Measurements from ENCODE around the gene FNBP1.

Gene FNBP1

DNA sequence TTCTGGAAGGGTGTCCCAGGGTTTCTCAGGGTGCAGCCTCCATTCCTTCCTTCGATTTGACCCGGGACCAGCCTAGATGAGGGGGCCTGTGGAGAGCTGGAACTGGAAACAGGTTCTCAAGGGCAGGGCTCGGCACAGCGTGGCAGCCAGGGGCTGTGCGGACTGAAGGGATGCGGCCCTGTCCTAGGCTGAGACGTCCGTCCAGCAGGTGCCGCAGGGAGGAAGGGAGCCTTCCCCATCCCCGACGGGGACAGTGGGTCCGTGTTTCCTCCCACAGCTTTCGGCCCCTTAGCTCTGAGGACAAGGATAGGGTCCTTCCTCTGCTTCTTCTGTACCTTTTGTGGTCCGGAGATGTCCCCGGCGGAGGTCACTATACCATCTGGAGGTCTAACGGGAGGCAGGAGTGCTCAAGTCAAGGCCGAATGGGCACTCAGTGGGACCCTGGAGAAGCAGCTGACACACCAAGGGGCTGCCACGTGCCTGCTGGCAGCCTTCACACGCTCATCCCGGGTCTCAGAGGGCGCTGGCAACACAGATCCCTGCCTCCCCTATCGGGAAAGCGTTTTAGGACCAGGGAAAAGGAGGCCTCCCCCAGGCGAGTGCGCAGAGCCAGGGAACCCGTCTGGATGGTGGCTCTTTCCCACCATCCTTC lies 157.8 kb downstream of the FNBP1 start:
- H3K36me3 ChIP-seq (ENCODE audit: control insufficient read depth in 2 of 2, insufficient read depth in 1 of 2, low read length in 2 of 2) = peaks cover 0 to 39% of the 10 kb centered on the region in 2 experiments; a peak in 1 of 3 replicates
- CTCF ChIA-PET = interaction anchor here (0.6 to 4.0 kb wide), 28 partner anchors 12 to 1511 kb away, joined by 3 to 29 read pairs (median 3); no protein-coding TSS in a partner anchor
- H3K27ac ChIP-seq (ENCODE audit: extremely low read depth, low read depth, low read length) = no peak overlapping the region
- TF ChIP-seq, protein P1, sequence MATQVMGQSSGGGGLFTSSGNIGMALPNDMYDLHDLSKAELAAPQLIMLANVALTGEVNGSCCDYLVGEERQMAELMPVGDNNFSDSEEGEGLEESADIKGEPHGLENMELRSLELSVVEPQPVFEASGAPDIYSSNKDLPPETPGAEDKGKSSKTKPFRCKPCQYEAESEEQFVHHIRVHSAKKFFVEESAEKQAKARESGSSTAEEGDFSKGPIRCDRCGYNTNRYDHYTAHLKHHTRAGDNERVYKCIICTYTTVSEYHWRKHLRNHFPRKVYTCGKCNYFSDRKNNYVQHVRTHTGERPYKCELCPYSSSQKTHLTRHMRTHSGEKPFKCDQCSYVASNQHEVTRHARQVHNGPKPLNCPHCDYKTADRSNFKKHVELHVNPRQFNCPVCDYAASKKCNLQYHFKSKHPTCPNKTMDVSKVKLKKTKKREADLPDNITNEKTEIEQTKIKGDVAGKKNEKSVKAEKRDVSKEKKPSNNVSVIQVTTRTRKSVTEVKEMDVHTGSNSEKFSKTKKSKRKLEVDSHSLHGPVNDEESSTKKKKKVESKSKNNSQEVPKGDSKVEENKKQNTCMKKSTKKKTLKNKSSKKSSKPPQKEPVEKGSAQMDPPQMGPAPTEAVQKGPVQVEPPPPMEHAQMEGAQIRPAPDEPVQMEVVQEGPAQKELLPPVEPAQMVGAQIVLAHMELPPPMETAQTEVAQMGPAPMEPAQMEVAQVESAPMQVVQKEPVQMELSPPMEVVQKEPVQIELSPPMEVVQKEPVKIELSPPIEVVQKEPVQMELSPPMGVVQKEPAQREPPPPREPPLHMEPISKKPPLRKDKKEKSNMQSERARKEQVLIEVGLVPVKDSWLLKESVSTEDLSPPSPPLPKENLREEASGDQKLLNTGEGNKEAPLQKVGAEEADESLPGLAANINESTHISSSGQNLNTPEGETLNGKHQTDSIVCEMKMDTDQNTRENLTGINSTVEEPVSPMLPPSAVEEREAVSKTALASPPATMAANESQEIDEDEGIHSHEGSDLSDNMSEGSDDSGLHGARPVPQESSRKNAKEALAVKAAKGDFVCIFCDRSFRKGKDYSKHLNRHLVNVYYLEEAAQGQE (tag by site-specific recombination; IDR thresholded peaks at IDR 0.05) = no peak
- peak; percentile 63; the same call in 1 of the 2 replicates for TF ChIP-seq ZNF600 (tag by site-specific recombination; IDR thresholded peaks at IDR 0.05)
- POLR2A ChIA-PET = interaction anchor here (0.5 to 1.4 kb wide), 4 partner anchors 17 to 169 kb away, joined by 3 to 5 read pairs (median 3); partner anchors contain the start of genes FNBP1 and GPR107
- no peak overlapping the region for H3K4me3 ChIP-seq (ENCODE audit: low read depth, low read length)
- no peaks in the 10 kb centered on the region; the same call in 1 of the 2 replicates for H3K4me1 ChIP-seq (ENCODE audit: control insufficient read depth, insufficient read depth, low read length)
- no peaks in the 10 kb centered on the region for H3K9me3 ChIP-seq (ENCODE audit: control insufficient read depth, insufficient read depth, low read depth, low read length)

DNA sequence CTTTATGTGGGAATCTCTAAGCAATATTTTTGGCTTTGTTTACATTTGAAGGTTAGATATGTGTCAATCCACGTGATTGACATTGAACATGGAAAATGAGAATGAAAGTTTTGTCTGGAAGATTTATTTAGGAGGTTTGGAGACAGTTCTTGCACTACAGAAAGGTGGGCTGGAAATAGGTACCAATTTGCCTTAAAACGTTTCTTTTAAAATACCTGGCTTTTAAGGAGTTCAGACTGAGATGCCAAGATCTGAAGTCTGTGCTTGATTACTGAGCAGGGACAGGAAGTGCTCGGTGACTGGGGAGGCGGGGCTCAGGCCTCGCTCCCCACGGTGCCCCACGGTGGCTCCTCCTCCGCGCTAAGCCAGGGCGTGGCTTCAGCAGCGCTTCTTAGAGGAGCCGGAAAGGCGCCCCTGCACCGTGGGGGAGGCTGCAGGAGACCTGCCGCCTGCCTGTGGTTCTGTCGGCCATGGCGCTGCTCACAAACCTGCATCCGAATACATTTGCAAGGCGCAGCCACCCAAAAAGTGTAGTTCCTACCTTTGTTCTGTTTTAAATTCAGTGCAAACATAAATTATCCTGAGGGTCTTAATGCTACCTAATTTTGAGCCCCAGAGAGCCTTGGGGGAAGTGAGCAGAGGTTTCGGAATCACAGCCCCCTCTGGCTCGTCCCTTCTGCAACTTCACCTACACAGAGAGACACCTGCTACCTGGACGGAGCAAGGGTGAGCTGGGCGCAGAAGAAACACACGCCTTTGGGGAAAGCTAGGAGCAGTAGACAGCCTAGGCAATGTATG lies 158.6 kb downstream of the FNBP1 start:
- ChIA-PET POLR2A (interaction anchor here (0.5 to 1.4 kb wide), 4 partner anchors 16 to 170 kb away, joined by 3 to 5 read pairs (median 3); partner anchors contain the start of genes FNBP1 and GPR107), CTCF (interaction anchor here (0.6 to 4.0 kb wide), 18 partner anchors 22 to 1512 kb away, joined by 3 to 29 read pairs (median 4); no protein-coding TSS in a partner anchor)
- H3K36me3 ChIP-seq (ENCODE audit: control insufficient read depth in 2 of 2, insufficient read depth in 1 of 2, low read length in 2 of 2) = peaks cover 0 to 35% of the 10 kb centered on the region in 2 experiments; a peak in 1 of 3 replicates
- H3K4me1 ChIP-seq (ENCODE audit: control insufficient read depth, insufficient read depth, low read length) = no peaks in the 10 kb centered on the region; the same call in 1 of the 2 replicates
- no peaks in the 10 kb centered on the region for H3K9me3 ChIP-seq (ENCODE audit: control insufficient read depth, insufficient read depth, low read depth, low read length)
- no peak overlapping the region for H3K27ac ChIP-seq (ENCODE audit: extremely low read depth, low read depth, low read length)
- H3K4me3 ChIP-seq (ENCODE audit: low read depth, low read length) = no peak overlapping the region
- TF ChIP-seq ZNF138 (tag by site-specific recombination; IDR thresholded peaks at IDR 0.05; ENCODE audit: borderline replicate concordance) (no peak), MEIS1 (CRISPR knock-in tag; IDR thresholded peaks at IDR 0.05; ENCODE audit: borderline replicate concordance) (no peak), ZFHX2 (tag by site-specific recombination; conservative IDR thresholded peaks at IDR 0.05) (peak; percentile 45; the same call in 1 of the 2 replicates), ZNF777 (tag by site-specific recombination; IDR thresholded peaks at IDR 0.05; ENCODE audit: borderline replicate concordance) (no peak), OSR2 (tag by site-specific recombination; IDR thresholded peaks at IDR 0.05) (no peak), ZXDB (tag by site-specific recombination; IDR thresholded peaks at IDR 0.05) (peak; percentile 96), KLF1 (tag by site-specific recombination; IDR thresholded peaks at IDR 0.05) (peak; percentile 33; the same call in 1 of the 2 replicates), ZNF837 (tag by site-specific recombination; IDR thresholded peaks at IDR 0.05) (no peak), ZNF221 (tag by site-specific recombination; IDR thresholded peaks at IDR 0.05; ENCODE audit: borderline replicate concordance) (no peak), ZNF121 (tag by site-specific recombination; IDR thresholded peaks at IDR 0.05) (no peak), ZNF133 (tag by site-specific recombination; IDR thresholded peaks at IDR 0.05) (no peak), EGR2 (tag by site-specific recombination; IDR thresholded peaks at IDR 0.05; ENCODE audit: low read depth) (0 out of 2 replicates have a peak, but pooled peaks have one; percentile 28), ZNF112 (tag by site-specific recombination; IDR thresholded peaks at IDR 0.05) (no peak), GLIS1 (tag by site-specific recombination; IDR thresholded peaks at IDR 0.05) (peak; percentile 97), ZNF510 (tag by site-specific recombination; IDR thresholded peaks at IDR 0.05; ENCODE audit: insufficient replicate concordance) (no peak), ZNF707 (tag by site-specific recombination; IDR thresholded peaks at IDR 0.05) (no peak), ZNF514 (tag by site-specific recombination; IDR thresholded peaks at IDR 0.05) (no peak)
- TF ChIP-seq, protein P2, sequence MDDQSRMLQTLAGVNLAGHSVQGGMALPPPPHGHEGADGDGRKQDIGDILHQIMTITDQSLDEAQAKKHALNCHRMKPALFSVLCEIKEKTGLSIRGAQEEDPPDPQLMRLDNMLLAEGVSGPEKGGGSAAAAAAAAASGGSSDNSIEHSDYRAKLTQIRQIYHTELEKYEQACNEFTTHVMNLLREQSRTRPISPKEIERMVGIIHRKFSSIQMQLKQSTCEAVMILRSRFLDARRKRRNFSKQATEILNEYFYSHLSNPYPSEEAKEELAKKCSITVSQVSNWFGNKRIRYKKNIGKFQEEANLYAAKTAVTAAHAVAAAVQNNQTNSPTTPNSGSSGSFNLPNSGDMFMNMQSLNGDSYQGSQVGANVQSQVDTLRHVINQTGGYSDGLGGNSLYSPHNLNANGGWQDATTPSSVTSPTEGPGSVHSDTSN (CRISPR knock-in tag; IDR thresholded peaks at IDR 0.05) = no peak
- TF ChIP-seq, protein P3, sequence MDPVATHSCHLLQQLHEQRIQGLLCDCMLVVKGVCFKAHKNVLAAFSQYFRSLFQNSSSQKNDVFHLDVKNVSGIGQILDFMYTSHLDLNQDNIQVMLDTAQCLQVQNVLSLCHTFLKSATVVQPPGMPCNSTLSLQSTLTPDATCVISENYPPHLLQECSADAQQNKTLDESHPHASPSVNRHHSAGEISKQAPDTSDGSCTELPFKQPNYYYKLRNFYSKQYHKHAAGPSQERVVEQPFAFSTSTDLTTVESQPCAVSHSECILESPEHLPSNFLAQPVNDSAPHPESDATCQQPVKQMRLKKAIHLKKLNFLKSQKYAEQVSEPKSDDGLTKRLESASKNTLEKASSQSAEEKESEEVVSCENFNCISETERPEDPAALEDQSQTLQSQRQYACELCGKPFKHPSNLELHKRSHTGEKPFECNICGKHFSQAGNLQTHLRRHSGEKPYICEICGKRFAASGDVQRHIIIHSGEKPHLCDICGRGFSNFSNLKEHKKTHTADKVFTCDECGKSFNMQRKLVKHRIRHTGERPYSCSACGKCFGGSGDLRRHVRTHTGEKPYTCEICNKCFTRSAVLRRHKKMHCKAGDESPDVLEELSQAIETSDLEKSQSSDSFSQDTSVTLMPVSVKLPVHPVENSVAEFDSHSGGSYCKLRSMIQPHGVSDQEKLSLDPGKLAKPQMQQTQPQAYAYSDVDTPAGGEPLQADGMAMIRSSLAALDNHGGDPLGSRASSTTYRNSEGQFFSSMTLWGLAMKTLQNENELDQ (tag by site-specific recombination; IDR thresholded peaks at IDR 0.05; ENCODE audit: low read depth) = no peak
- TF ChIP-seq, protein P1 (tag by site-specific recombination; IDR thresholded peaks at IDR 0.05) = no peak
